ENCODE measurements around the gene HECW1. TPM values are rescaled to one million over a fixed set of nuclear protein-coding genes. Genes with fewer than 3 reads are reported as not detected.
A peak's percentile ranks its signal among the peaks of the same experiment; 100 is the strongest.

The HECW1 gene
- total and polyA plus RNA-seq, 10 of the 15 experiments (the other 5 are each of a cell fraction or from before 2014, with no cell fraction given) = under 0.01 to 0.31 (median 0.04) TPM; not detected in 3

DNA sequence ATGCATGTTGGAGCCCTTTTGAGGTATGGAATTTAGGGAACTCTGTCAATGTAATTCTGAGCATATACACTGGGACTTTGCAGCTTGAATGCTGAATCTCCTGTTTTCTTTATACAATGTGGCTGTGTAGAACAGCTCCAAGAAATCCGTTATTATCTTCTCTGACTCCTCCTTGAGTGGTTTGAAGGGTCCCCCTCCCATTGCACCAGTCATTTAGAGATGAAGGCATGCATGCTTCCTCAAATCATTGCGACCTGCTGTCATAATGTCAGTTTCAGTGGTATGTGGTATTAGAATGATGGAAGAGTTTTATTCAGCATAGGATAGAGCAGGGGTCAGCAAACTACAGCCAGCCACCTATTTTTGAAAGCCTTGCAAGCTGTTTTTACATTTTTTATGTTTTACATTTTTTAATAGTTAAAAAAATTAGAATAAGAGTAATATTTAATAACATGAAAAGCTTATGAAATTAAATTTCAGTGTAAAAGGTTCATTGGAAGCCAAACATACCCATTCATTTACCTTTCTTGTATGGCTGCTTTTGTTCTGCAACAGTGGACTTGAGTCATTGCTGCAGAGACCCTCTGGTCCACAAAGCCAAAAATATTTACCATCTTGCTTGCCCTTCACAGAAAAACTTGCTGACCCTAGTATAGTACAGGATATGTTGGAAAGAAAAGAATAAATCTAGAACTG is 478.6 kb downstream of the HECW1 start:
- Histone ChIP-seq H3K4me2 (ENCODE audit: control insufficient read depth, insufficient read depth) (peak overlapping the region; percentile 70), H2AFZ (ENCODE audit: control insufficient read depth, low read depth, low read length) (no peak overlapping the region), H3K36me3 (ENCODE audit: control insufficient read depth in 2 of 2, insufficient read depth in 2 of 2, low read length in 1 of 2) (peaks cover 0 to 7% of the 10 kb centered on the region in 2 experiments; a peak in 1 of 4 replicates), H3K27ac (ENCODE audit: control insufficient read depth, insufficient read depth) (peak overlapping the region; percentile 98), H3K27me3 (replicated peaks in 1 of 2; ENCODE audit: control insufficient read depth in 2 of 2, insufficient read depth in 2 of 2, low read length in 1 of 2) (no peaks in the 10 kb centered on the region), H3K4me1 (ENCODE audit: control insufficient read depth, insufficient read depth, low read length) (peaks cover 42% of the 10 kb centered on the region), H3K4me3 (peak overlapping the region; percentile 71), H3K79me2 (ENCODE audit: control insufficient read depth, insufficient read depth, low read length) (peaks cover 98% of the 10 kb centered on the region), H3K9ac (ENCODE audit: control insufficient read depth, insufficient read depth, low read length) (peak overlapping the region; percentile 53; the same call in 1 of the 2 replicates), H3K9me3 (replicated peaks; ENCODE audit: control insufficient read depth, insufficient read depth, low read length) (no peaks in the 10 kb centered on the region; the same call in 2 of the 3 replicates), H4K20me1 (ENCODE audit: control insufficient read depth, insufficient read depth) (no peaks in the 10 kb centered on the region)
- no TSS peak for BruUV-seq (replicated peaks)
- ChIA-PET CTCF (interaction anchor here (0.8 to 12.5 kb wide), 8 partner anchors 9 to 247 kb away, joined by 3 to 183 read pairs (median 4); partner anchors contain the start of gene STK17A), SMC1A (ENCODE audit: uncharacterized antibody, unreplicated experiment) (interaction anchor here (0.7 to 9.8 kb wide), 13 partner anchors 9 to 247 kb away, joined by 3 to 163 read pairs (median 3); partner anchors contain the start of genes COA1 and STK17A), POLR2A (interaction anchor here (0.5 to 9.8 kb wide), 10 partner anchors 22 to 533 kb away, joined by 3 to 138 read pairs (median 4); no protein-coding TSS in a partner anchor), RAD21 (ENCODE audit: unreplicated experiment) (interaction anchor here (0.6 to 12.2 kb wide), 9 partner anchors 8 to 283 kb away, joined by 3 to 280 read pairs (median 6); partner anchors contain the start of genes COA1, MRPS24 and STK17A)
- peak; percentile 87 for DNase-seq (ENCODE audit: low read depth, low spot score)
- FAIRE-seq = peak; percentile 90
- WGBS (ENCODE audit: insufficient coverage, insufficient replicate concordance, low lambda C conversion rate, missing lambda C conversion rate) = 2% methylated on average over 2 of the region's 2 CpGs
- intact Hi-C loops (cut with micrococcal nuclease; ENCODE audit: unreplicated experiment) = loop anchor here (1.0 kb wide), 1 partner anchor 57 kb away; no protein-coding TSS in a partner anchor
- in situ Hi-C loops (cut with MboI) = no loop called here
- ATAC-seq = peak; percentile 65
- TF ChIP-seq CREB1 (IDR thresholded peaks at IDR 0.05; ENCODE audit: low read depth) = peak; percentile 86
- TF ChIP-seq, protein P1, sequence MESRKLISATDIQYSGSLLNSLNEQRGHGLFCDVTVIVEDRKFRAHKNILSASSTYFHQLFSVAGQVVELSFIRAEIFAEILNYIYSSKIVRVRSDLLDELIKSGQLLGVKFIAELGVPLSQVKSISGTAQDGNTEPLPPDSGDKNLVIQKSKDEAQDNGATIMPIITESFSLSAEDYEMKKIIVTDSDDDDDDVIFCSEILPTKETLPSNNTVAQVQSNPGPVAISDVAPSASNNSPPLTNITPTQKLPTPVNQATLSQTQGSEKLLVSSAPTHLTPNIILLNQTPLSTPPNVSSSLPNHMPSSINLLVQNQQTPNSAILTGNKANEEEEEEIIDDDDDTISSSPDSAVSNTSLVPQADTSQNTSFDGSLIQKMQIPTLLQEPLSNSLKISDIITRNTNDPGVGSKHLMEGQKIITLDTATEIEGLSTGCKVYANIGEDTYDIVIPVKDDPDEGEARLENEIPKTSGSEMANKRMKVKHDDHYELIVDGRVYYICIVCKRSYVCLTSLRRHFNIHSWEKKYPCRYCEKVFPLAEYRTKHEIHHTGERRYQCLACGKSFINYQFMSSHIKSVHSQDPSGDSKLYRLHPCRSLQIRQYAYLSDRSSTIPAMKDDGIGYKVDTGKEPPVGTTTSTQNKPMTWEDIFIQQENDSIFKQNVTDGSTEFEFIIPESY (IDR thresholded peaks at IDR 0.05) = no peak
- TF ChIP-seq, protein P2, sequence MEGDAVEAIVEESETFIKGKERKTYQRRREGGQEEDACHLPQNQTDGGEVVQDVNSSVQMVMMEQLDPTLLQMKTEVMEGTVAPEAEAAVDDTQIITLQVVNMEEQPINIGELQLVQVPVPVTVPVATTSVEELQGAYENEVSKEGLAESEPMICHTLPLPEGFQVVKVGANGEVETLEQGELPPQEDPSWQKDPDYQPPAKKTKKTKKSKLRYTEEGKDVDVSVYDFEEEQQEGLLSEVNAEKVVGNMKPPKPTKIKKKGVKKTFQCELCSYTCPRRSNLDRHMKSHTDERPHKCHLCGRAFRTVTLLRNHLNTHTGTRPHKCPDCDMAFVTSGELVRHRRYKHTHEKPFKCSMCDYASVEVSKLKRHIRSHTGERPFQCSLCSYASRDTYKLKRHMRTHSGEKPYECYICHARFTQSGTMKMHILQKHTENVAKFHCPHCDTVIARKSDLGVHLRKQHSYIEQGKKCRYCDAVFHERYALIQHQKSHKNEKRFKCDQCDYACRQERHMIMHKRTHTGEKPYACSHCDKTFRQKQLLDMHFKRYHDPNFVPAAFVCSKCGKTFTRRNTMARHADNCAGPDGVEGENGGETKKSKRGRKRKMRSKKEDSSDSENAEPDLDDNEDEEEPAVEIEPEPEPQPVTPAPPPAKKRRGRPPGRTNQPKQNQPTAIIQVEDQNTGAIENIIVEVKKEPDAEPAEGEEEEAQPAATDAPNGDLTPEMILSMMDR (IDR thresholded peaks at IDR 0.05 in 2 of 3, conservative IDR thresholded peaks at IDR 0.05 in 1 of 3; ENCODE audit: control insufficient read depth in 2 of 3, extremely low read depth in 1 of 3, insufficient read depth in 1 of 3, low read depth in 3 of 3, low read length in 3 of 3) = no peak
- TF ChIP-seq JUND (IDR thresholded peaks at IDR 0.05; ENCODE audit: low read depth, low read length) = peak; percentile 97
- TF ChIP-seq SIN3A (IDR thresholded peaks at IDR 0.05; ENCODE audit: low read depth, low read length) = no peak
- TF ChIP-seq ZZZ3 (IDR thresholded peaks at IDR 0.05; ENCODE audit: control insufficient read depth, insufficient read length, low read depth) = no peak
- TF ChIP-seq MTA3 (IDR thresholded peaks at IDR 0.05; ENCODE audit: borderline replicate concordance, low read length) = peak; percentile 99; the same call in 1 of the 2 replicates
- TF ChIP-seq, protein P3, sequence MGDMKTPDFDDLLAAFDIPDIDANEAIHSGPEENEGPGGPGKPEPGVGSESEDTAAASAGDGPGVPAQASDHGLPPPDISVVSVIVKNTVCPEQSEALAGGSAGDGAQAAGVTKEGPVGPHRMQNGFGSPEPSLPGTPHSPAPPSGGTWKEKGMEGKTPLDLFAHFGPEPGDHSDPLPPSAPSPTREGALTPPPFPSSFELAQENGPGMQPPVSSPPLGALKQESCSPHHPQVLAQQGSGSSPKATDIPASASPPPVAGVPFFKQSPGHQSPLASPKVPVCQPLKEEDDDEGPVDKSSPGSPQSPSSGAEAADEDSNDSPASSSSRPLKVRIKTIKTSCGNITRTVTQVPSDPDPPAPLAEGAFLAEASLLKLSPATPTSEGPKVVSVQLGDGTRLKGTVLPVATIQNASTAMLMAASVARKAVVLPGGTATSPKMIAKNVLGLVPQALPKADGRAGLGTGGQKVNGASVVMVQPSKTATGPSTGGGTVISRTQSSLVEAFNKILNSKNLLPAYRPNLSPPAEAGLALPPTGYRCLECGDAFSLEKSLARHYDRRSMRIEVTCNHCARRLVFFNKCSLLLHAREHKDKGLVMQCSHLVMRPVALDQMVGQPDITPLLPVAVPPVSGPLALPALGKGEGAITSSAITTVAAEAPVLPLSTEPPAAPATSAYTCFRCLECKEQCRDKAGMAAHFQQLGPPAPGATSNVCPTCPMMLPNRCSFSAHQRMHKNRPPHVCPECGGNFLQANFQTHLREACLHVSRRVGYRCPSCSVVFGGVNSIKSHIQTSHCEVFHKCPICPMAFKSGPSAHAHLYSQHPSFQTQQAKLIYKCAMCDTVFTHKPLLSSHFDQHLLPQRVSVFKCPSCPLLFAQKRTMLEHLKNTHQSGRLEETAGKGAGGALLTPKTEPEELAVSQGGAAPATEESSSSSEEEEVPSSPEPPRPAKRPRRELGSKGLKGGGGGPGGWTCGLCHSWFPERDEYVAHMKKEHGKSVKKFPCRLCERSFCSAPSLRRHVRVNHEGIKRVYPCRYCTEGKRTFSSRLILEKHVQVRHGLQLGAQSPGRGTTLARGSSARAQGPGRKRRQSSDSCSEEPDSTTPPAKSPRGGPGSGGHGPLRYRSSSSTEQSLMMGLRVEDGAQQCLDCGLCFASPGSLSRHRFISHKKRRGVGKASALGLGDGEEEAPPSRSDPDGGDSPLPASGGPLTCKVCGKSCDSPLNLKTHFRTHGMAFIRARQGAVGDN (IDR thresholded peaks at IDR 0.05) = no peak
- TF ChIP-seq GABPA (IDR thresholded peaks at IDR 0.05; ENCODE audit: low read depth) = peak; percentile 59; the same call in 1 of the 2 replicates
- no peak for TF ChIP-seq PAX8 (IDR thresholded peaks at IDR 0.05)
- peak; percentile 87 to 99 for TF ChIP-seq EP300 (IDR thresholded peaks at IDR 0.05; ENCODE audit: borderline replicate concordance in 1 of 2, control insufficient read depth in 1 of 2, low read depth in 2 of 2, low read length in 2 of 2)

Measured in GM12878 (cell line).